ENCODE results near the gene RLF.

RLF gene

DNA sequence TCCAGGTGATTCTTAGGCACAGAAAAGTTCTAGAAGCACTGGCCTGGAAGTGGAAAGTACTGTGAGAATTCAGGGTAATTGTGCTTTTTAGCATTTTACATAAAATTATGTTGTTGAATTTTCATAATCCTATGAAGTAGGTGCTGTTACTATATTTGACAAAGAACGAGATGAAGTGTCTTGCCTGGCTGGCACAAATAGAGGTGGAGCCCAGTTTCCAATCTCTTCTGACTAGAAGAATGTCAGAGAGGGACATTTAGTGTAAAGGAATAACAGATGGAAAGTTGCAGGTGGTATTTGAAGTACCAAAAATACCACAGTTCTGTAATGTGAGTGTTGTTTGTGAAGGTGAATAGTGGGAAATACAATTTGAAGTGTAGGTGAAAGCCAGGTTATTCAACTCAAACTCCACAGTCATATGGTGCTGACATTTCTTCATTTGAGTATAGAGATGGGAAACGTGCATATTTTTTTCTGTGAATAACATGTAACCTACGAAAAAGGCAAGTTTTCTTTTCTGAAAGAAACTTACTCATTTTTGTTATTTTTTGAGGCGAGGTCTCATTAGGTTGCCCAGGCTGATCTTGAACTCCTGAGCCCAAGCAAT is 83.1 kb downstream of the RLF start:
- DNase-seq = no peak

DNA sequence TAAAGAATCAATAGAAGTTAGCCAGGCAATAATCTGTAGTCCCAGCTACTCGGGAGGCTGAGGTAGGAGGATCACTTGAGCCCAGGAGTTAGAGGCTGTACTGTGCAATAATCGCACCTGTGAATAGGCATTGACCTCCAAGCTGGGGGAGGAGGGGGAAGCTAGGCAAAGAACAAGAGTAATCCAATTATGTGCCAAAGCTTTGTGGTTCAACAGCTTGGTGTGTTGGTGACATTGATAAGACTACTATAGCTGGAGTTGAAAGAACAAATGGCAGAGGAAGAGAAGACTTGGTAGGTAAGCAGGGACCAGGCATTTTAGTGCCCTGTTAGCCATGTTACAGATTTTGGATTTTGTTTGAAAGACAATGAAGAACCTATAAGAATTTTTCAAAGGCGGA is 84.5 kb downstream of the RLF start:
- no peak for DNase-seq

DNA sequence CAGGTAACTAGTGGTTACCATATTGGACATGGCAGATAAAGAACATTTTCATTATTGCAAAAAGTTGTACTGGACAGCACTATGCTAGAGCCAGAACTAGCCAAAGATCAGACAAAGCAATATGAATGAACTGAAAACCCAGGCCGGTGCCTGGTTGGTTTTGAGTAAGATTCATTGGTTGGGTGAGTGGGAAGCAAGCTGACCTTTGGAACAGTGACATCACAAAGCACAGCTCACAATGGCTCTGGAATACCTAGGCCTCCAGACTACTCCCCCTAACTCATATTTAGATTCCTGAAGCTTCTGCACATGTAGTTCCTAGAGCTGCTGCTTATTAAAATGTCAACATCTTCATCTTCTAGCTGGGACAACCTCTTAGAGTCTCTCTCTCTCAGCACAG is 86.5 kb downstream of the RLF start, which contains the start of gene TMCO2:
TMCO2 (plus strand) TSS at position 283 of the 400 bp plus-strand sequence; CDS start at position 340, 57 bp downstream.
- DNase-seq = no peak

DNA sequence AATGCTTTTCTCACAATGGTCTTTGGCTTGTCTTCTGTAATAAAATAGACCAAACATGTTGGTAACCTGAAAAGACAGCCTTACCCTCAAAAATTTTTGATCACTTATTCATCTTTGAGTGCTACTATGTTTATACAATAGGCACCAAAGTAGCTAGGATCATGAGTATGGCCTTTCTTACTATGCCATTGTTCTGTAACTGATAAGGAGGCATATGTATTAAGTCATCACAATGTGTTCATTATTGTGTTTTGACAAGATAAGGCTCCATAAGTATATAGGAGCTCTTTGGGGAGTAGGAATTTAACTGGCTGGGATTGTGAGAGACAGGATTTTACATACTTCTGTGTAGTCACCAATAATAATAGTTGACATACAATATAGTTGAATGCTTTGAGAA is 87.2 kb downstream of the RLF start:
- DNase-seq = no peak

DNA sequence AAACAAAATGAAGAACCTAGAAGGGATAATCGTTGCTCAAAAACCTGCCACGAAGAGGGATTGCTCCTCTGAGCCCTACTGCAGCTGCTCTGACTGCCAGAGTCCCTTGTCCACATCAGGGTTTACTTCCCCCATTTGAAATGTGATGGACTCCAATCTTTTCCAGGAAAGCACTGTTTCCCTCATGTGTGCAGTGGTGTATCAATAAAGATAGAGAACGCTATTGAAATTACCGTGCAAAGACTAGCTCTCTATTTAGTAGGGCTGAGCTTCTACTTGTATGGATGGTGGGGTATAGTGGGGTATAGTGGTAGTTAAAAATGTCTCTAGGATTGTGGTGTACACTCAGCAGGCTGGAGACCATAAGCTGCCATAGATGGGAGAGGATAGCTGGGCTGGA is 90.3 kb downstream of the RLF start:
- DNase-seq = no peak

DNA sequence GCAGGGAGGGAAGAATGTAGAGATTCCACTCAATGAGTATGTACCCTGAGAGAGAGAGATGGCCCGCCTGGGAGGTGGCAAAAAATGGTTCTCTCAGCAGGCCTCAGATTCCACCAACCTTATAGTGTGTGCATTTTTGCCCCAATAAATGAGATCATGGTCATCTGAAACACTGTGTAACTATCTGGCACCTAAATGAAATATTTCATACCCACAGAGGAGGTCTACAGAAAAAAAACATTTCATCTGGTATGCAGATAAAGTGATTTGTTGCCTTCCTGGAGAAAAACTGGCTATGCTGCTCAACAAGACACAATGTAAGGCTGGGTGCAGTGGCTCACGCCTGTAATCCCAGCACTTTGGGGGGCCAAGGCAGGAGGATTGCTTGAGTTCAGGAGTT is 91.4 kb downstream of the RLF start:
- no peak for DNase-seq

DNA sequence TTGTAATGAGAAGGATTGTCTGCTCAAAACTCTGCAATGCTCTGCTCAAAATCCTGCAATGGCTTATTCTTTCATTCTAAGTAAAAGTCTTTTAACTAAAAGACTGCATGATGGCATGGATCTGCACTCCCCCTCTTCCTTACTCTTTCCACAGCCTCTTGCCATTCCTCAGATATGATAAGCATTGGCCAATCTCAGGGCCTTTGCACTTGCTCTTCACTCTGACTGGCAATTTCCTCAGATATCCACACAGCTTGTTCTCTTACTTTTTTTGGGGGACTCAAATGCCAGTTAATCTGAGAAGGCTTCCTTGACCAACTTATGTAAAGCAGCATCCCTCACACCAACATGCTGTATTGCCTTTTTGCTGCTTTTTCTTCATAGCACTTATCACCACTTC is 94.0 kb downstream of the RLF start:
- no peak for DNase-seq

DNA sequence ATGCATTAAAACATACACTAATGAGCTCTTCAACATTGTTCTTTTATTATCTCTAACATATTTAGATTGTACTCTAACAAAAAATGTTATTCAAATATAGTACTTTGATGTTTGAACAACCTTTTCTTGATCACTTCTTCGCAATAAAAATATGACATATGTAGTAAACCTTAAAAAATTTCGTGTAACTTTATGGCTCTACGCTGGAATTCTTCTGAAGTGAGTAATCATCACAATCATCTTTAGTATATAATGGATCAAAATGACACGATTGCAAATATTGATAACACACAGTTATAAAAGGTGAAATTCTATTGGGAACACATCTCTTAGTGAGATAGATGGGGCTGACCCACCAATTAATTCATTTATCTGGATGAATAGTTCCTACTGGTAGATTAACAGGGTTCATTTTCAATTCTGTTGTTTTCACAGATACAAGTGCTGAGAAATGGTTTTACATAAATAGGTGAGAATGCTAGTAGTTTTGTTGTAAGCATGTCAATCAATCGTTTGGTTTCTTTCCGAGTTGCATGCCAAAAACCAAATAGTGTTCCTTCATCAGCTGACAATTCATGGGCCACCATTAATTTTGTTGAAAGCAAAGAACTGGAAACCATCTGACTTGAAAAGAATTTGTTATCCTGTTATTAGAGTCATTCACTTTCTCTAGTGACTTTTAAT is 95.4 kb downstream of the RLF start:
- no peak for DNase-seq

DNA sequence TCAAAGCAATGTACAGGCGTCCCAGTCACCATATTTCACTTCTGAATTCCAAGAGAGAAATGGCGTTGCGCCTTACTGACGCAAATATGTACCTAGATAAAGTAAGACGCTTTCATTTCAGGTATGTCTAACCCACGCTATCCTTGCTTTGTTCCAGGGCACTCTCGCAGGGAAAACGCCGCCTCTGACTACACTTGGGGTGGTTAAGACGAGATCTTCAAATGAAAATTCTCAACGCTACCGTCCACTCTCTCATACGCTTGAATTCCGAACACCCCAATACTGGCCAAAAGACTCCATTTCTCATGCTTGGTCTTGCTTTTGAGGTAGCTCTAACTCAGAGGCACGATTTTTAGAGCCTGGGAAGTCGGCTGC is 96.1 kb downstream of the RLF start:
- DNase-seq = peak; percentile 51

DNA sequence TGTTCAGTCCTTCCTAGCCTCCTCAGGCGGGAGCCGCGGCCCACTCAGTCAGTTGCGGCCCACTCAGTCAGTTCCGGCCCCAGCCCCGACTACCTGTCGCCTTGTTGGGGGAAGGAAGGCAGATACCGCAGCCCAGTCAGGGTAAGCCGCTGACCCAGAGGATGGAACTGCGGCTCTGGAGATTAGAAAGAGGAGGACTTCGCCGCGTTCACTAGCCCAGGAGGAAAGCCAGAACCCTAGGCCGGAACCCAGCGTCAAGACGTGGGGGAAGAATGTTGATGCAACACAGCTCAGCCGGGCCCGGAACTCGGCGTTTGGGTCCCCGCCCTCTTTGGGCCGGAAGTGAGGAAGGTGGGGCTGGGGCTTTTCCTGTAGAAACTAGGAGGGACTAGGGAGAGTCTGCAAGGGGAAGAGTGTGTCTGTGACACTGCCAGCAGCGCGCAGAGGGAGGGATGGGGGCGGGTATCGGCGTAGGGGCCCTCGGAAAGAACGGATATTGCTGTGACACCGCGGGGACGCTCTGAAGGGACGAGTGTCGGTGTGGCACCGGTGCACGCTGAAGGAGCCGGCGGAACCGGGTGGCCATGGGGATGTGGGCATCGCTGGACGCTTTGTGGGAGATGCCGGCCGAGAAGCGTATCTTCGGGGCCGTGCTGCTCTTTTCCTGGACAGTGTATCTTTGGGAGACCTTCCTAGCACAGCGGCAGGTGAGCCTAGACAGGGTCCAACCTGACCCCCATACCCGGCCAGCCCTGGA is 96.7 kb downstream of the RLF start, which contains the start of gene ZMPSTE24:
ZMPSTE24 (plus strand) TSS at position 549 of the 757 bp plus-strand sequence; CDS start at position 585, 36 bp downstream.
- DNase-seq = peak; percentile 97

DNA sequence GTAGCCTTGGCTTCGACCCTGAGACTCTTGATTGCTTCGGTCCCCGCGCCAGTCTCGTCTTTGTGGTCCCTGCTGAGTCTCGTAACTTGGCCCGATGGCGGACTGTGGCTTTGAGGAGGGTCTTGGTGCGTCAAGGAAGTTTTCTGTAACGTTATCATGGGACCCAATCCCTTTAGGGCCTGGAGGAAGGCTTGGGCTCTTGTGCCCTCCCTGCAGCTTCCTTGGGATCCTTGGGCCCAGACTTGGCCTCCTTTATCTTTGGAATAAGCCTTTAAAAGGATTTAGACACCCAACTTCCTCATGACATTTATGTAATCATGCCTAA is 97.2 kb downstream of the RLF start:
- DNase-seq = no peak

DNA sequence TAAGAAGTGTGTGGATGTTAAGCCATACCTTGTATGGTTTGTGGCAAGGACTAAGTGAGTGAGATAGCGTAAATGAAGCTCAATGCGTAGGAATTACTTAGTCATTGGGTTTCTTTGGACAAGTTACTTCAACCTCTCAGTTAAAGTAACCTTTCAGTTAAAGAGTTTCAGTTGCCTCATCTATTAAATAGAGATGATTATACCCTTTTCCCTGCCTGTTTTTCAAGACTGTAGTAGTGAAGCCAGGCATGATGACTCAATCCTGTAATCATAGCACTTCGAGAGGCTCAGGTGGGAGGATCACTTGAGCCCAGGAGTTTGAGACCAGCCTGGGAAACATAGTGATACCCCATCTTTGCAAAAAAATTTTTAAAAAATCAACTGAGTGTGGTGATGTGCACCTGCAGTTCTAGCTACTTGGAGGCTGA is 103.2 kb downstream of the RLF start:
- peak; percentile 8 for DNase-seq

DNA sequence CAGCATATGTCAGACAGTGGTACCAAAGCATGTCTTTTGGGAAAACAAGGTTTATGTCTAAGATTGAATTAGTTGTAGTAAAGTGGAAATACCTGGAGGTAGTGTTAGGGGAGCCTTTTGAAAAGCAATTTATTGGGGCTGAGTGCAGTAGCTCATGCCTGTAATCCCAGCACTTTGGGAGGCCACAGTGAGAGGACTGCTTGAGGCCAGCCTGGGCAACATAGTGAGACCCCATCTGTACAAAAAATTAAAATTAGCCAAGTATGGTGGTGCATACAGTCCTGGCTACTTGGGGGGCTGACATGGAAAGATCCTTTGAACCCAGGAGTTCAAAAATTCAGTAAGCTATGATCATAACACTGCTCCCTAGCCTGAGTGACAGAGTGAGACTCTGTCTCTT is 104.1 kb downstream of the RLF start:
- no peak for DNase-seq

DNA sequence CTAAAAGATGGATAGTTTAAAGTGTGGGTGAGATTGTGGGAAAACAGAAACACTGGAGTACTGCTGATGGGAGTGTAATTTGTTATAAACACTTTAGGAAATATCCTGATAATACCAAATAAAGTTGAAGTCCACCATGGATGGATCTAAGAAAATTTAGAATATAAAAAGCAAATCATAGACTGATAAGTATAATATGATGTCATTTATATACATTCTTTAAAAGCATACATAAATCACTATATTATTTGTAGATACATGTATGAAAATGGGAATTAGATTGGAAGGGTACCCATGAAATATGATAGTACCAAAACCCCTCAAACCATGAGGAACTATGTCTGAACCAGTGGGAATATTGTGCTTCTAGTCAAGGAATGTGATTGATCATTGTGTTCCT is 104.7 kb downstream of the RLF start:
- DNase-seq = no peak

DNA sequence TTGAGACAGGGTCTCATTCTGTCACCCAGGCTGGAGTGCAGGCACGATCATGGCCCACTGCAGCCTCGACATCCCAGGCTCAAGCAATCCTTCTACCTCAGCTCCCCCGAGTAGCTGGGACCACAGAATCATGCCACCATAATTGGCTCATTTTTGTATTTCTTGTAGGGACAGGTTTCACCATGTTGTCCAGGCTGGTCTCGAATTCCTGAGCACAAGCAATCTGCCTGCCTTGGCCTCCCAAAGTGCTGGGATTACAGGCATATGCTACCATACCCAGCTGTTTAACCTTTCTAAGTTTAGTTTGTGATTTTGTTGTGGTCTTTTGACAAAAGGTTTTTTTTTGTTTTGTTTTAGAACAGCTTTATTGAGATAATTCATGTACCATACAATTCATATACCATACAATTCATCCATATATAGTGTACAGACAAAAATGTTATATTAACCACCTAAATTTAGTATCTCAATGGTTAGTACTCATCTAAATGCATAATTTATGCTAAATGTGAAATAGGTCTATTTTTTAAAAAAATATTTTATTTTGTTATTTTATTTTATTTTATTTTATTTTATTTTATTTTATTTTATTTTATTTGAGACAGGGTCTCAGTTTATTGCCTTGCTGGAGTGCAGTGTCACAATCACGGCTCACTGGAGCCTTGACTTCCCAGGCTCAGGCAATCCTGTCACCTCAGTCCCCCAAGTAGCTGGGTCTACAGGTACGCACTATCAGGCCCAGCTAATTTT is 105.8 kb downstream of the RLF start:
- DNase-seq = no peak

DNA sequence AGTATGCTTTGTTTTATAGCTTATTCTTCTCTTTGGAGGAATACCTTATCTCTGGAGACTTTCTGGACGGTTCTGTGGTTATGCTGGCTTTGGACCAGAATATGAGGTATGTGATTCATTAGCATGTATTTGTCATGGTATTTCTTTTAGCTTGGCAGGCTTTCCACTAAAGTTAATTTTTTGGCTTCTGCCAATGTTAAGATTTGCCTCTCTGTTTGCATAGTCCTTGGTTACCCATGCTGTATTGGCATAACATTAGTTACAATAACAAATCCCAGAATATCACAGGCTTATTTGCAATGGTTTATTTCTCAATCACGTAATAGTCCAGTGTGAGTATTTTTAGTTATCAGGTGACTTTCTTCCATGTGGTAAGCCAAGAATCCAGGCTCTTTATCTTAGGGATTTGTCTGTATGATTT is 106.6 kb downstream of the RLF start:
- no peak for DNase-seq

DNA sequence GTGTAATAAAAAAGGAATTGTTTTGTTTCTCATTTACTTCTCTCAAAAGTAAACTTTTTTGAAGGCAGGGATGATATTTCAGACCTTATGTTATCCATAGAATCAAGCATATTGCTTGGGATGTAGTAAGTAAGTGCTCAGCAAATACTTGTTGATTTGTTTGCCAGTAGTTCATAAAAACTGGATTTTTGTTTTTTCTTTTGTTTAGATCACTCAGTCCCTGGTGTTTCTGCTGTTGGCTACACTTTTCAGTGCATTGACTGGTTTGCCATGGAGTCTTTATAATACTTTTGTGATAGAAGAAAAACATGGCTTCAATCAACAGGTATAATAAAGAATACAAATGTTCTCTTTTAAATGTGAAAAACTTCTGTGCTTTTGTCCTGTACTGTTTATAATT is 107.0 kb downstream of the RLF start:
- no peak for DNase-seq

DNA sequence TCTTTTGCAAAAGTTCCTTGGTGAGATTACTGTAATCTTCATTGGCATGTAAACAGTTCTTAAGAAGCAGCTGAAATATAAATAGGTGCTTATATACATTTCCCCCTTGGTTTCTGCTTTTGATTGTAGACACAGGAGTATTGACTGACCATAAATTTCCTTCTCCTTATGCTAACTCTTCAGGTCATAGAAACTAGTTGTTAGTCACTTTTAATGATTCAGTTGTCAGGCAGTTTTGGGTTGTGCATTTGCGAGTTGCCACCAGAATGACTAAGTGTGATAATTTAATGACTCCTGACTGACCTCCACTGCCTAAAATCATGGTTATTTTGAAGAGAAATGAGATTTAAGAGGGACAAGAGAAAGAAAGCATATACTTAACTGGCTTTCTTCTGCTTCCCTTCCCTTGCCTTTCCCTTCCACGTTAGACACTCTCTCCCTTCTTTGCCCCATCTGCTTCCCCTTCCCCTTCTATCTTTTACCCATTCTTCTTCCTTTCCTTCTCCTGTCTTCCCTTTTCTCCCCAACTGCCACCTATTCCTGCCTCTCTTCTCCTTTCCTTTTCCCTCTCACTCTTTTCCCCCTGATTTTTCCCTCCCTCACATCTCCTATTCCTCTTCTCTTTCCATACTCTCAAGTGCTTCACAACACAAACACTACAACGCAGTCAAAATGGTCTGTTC is 109.1 kb downstream of the RLF start:
- DNase-seq = no peak

DNA sequence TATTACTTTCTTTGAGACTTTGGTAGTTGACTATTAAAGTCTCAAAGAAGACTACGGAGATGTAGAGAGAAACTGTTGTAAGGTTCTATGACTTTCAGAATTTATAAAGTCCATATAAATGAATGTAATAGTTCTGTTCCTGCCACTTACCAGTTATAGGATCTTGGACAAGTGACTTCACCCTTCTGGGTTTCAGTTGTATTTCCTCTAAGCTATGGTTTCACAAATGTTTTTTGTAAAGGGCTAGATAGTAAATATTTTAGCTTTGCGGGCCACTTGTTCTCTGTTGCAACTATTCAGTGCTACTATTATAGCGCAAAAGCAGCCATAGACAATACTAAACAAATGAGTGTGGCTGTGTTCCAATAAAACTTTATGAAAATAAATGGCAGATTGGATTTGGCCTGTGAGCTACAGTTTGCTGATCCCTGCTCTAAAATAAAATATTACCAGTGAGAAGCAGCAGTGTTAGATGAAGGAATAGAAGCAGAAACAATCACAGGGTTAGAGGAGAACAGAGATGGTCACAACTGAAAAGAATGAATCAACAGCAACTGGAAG is 111.5 kb downstream of the RLF start:
- no peak for DNase-seq

DNA sequence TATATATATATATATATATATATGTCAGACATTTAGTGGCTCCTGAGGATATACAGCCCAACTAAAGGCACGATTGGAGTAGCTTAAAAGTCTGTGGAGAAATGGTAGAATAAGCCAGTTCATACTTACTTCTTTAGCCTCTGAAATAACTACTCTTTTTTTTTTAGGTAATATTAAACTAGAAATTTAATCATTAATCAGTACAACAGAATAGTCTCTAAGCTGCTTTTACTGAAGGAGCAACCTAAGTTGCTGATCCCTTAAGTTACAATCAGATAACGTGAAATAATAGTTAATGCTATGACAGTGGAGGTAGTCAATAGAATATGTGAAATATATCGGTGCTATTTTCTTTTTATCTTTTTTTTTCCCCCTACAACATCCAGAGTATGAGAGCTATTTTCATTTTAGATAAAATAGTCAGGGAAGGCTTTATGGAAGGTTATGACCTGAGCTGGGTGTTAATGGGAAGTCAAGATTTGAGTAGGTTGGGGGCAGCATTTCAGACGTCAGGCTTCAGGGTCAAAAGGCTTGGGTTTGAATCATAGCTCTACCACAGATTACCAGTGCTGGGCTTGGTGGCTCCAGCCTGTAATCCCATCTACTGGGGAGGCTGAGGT is 112.5 kb downstream of the RLF start:
- DNase-seq = no peak

DNA sequence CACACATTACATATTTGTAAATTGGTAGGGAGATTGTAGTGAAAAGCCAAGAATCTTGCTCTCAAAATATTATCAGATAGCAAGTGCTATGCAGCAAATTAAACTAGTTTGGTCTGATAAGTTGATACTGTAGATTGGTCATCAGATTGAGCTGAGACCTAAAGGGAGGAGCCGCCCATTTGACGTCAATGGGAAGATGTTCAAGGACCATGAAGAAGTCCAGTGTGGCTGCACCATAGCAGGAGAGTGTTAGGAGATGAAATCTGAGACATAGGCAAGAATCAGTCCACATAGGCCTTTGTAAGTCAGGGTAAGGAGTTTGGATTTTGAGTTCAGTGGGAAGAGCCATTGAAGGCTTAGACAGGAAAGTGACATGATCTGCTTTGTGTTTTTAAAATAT is 113.1 kb downstream of the RLF start:
- DNase-seq = no peak

DNA sequence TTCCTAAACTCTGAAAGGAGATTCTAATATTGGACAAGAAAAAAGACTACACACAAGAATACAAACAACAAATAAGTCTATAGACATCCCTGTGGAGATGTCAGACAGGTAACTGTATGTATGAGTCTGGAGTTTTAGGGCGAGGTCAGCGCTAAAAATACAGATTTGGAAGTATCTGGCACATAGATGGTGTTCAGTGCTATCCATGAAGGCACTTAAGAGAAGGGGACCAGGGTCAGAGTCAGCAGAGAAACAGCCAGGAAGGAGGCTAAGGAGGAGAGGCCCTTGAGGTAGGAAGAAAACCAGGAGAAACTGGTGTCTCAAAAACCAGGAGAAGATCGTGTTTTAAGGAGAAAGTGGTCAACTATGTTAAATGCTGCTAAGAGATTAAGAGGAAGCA is 114.9 kb downstream of the RLF start:
- no peak for DNase-seq
